AG10803 (cell line): Measurements from ENCODE around the gene HECTD4.

Source experiments
- DNase-seq: peaks from one replicate; pipeline ENCODE4 v3.0.0; 2010; ENCODE audit warnings: low read depth
- H3K4me3 ChIP-seq: 2 replicates; pipeline ENCODE4 v1.5.1; 2011; ENCODE audit warnings: mild to moderate bottlenecking, low read length, control low read depth
- TF ChIP-seq, protein P1 (sequence below): conservative IDR thresholded peaks from 2 replicates; pipeline ENCODE4 v1.5.1; 2011; ENCODE audit warnings: mild to moderate bottlenecking, low read length, control low read depth, inconsistent platforms

HECTD4 gene

DNA sequence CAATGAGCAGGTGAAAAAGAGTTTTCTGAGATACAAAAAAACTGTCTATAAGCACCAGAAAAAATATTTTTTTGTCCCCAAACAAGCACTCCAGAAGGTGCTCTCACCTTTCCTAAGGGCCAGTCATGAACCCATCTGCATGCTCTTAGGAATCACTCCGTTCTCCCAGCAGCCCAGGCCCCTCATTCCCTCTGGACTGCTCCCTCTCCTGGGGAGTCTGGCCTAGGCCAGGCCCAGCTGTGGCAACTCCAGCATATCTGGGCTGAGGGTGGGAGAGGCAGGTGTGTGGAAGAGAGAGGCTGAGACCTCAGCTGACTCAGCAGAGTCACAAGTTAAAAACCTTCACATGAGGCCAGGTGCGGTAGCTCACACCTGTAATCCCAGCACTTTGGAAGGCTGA is 202.3 kb downstream of the HECTD4 start:
- TF ChIP-seq, protein P1, sequence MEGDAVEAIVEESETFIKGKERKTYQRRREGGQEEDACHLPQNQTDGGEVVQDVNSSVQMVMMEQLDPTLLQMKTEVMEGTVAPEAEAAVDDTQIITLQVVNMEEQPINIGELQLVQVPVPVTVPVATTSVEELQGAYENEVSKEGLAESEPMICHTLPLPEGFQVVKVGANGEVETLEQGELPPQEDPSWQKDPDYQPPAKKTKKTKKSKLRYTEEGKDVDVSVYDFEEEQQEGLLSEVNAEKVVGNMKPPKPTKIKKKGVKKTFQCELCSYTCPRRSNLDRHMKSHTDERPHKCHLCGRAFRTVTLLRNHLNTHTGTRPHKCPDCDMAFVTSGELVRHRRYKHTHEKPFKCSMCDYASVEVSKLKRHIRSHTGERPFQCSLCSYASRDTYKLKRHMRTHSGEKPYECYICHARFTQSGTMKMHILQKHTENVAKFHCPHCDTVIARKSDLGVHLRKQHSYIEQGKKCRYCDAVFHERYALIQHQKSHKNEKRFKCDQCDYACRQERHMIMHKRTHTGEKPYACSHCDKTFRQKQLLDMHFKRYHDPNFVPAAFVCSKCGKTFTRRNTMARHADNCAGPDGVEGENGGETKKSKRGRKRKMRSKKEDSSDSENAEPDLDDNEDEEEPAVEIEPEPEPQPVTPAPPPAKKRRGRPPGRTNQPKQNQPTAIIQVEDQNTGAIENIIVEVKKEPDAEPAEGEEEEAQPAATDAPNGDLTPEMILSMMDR = no peak
- no peak for DNase-seq
- H3K4me3 ChIP-seq = no peak overlapping the region

DNA sequence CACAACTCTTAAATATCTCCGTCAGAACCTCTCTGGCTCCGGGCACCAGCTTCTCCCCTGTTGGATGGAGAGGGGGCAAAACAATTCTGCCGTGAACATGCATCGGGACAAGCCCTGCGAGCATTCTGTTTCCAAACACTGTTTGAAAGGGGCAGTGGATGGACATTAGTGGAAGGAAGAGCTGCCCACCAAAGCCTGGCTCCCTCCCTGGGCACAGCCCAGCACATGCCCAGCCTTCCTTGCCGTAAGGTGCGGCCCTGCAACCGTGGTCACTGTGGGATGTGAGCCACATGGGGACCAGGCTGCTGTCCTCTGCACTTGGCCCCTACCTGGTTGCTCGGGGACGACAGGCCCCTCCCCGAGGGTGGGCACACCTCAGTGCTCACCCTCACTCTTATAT is 202.9 kb downstream of the HECTD4 start:
- no peak overlapping the region for H3K4me3 ChIP-seq
- no peak for DNase-seq
- TF ChIP-seq, protein P1 = no peak

DNA sequence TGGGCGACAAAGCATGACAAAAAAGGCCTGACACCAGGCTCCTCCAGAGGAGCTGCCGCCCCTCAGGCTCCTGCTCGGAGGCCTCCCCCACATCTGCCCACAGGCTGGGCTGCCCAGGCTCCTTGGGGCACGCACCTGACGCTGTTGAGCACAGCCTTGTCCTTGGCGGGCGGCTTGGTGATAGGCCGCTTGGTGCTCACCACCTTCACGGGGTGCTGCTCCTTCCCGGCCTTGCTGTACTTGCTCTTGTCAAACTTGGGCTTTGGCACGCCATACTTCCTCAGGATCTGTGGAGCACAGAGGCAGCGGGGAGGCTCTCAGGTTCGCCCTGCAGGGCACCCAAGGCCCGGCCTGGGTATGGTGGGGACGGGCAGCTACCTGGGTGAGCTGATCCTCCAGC is 203.4 kb downstream of the HECTD4 start:
- H3K4me3 ChIP-seq = no peak overlapping the region
- no peak for DNase-seq

DNA sequence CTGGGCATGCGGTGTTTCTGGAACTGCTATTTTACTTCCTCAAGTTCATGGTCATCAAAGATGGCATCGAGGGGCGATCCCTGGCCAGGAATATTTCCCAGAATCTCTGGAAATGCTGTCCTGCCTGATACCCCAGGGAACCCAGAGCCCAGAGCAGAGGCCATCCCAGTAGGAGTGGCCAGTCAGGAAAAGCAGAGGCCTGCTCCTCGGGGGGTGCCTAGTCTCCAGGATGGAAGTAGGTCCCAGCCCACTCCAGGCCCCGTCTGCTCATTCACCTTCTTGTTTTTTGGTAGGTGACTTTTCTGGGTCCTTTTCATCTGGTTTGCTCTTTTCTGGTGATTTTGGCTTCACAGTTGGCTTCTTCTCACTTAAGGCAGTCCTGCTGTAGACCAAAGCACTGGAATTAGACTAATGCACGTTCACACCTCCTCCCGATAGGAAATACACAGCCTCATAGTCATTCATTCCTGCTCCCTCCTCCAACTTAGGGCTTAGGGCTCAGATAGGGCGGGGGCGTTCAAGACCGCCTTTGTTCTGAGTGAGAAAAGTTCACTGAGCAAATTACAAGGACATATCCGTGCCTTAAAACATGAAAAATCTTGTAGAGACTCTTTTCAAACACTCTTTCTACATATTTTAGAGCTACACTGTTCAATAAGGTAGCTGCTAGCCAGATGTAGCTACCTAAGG is 205.8 kb downstream of the HECTD4 start:
- no peak overlapping the region for H3K4me3 ChIP-seq
- DNase-seq = no peak
- TF ChIP-seq, protein P1 = no peak

More for the DNA sequence above, 203.4 kb downstream of the HECTD4 start:
- TF ChIP-seq, protein P1 = no peak

DNA sequence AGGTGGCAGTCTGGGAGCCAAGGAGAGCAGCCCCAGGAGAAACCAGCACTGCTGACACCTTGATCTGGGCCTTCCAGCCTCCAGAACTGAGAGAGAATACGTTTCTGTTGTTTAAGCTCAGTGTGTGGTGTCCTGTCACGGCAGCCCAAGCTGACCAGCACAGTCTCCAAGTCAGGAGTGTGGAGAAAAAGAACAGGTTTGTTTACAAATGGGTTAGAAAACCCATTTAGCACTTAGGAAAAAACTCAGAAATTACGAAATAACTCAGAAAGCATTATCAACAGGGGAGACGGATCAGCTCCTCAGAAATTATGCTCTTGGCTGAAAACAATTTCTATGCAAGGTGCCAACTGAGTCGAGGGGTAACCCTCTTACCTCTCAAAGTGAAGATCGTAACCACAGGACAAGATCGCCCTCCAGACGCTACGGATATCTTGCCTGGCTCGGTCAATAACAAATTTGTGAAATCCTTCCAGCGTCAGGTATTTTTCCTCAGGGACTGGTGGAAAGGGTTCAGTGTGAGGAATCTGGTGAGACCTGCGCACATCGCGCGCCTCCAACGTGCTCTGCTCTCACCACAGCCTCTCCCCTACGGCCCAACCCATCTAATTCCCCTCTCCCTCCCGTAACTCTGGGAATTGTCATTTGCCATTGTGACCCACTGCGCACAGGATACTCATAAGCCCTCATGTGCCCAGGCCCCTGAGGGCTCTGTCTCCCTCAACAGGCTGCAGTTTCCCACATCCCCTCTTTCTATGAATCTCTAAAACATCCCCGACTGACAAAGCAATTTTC is 206.7 kb downstream of the HECTD4 start:
- TF ChIP-seq, protein P1 = no peak
- H3K4me3 ChIP-seq = no peak overlapping the region
- DNase-seq = no peak

DNA sequence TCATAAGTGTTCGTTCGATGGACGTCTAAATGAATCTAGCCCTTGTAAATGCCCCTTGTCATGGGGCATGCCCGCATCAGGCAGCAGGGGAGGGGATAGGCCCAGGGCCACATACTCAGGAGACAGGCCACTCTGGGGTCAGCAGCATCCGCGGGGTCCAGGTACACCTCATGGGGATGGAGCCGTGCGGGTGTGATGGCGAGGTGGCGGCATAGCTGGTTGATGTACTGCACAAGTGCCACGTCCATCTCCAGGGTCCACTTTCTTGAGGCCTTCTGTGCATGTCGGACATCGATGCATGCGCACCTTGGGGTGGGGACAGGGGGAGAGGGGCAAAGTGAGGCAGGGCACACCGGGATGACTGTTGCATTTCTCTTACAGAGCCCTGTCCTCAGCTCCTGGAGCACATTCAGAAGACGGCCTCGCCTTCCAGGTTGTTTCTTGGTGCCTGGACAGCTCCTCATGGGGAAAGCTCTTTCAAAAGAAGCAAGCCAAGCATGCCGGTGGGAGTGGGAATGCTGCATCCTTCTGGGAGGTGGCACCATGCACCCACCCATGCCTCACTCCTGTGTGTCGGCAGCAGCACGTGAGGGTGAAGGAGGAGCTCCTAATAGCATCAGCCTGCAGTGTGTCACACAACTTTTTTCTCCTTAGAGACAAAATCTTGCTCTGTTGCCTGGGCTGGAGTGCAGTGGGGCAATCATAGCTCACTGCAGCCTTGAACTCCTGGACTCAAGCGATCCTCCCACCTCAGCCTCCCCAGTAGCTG is 209.5 kb downstream of the HECTD4 start:
- TF ChIP-seq, protein P1 = no peak
- no peak overlapping the region for H3K4me3 ChIP-seq
- no peak for DNase-seq
